Testis (tissue), 3 donors: ENCODE data around the gene AKNA. TPM values are rescaled to one million over a fixed set of nuclear protein-coding genes. Genes with fewer than 3 reads are reported as not detected.
A peak's percentile ranks its signal among the peaks of the same experiment; 100 is the strongest.

Source experiments
- DNase-seq: peaks from one replicate; pipeline ENCODE4 v3.0.0-alpha.2; 2019
- H3K27ac ChIP-seq, 2 donors: fragments of 200-600 bp; sonication (generic); one replicate each; pipeline ENCODE4 v1.5.1; 2019
- H3K27me3 ChIP-seq: fragments of 200-600 bp; sonication (generic); one replicate; pipeline ENCODE4 v1.5.1; 2019
- H3K36me3 ChIP-seq: fragments of 200-600 bp; sonication (generic); one replicate; pipeline ENCODE4 v1.5.1; 2017; ENCODE audit warnings: low read depth; ENCODE audit errors: missing control alignments
- H3K4me1 ChIP-seq: fragments of 200-600 bp; sonication (generic); one replicate; pipeline ENCODE4 v1.5.1; 2019
- H3K4me3 ChIP-seq, 2 donors: fragments of 200-600 bp; sonication (generic); one replicate each; pipeline ENCODE4 v1.5.1; 2017 to 2019
- H3K9me3 ChIP-seq: fragments of 200-600 bp; sonication (generic); one replicate; pipeline ENCODE4 v1.5.1; 2017
- POLR2A ChIP-seq: fragments of 450-650 bp; IDR thresholded peaks from one replicate; pipeline ENCODE4 v1.6.1; 2017; ENCODE audit warnings: antibody characterized with exemption, mild to moderate bottlenecking, moderate library complexity
- WGBS, 2 donors: methylation state at CpG; one replicate each; pipeline ENCODE4 v1.1.5; 2018; 5-methylcytosine and 5-hydroxymethylcytosine counted together
- intact Hi-C: fragments of 100-400 bp; cut with DNase I; formaldehyde crosslinking; loops from one replicate; pipeline ENCODE4 v1.15.1; 2023; ENCODE audit warnings: low total_unique reads
- polyA plus RNA-seq: library from polyadenylated mRNA; stranded (reverse); fragments of 350-450 nt; fragmentation: Illumina TruSeq; extraction: RNeasy Lipid Tissue Mini Kit (QIAGEN cat#74804); gene quantifications from one replicate; pipeline ENCODE4 v1.2.3, GENCODE V29; 2014; ENCODE audit warnings: low read depth, low replicate concordance; ENCODE audit not compliant: insufficient read depth
- total RNA-seq, 2 donors: library from RNA; depleted of rRNA; stranded (reverse); fragments of >200 nt; gene quantifications; one replicate each; pipeline ENCODE4 v1.2.3, GENCODE V29; 2016
- TF ChIP-seq, protein P1 (sequence below), 3 experiments: fragments of 450-650 bp in 2 of 3; fragments of 200-600 bp in 1 of 3; sonication (generic) in 1 of 3; IDR thresholded peaks; one replicate each; pipeline ENCODE4 v1.5.1; 2016 to 2019; ENCODE audit warnings: antibody characterized with exemption in 3 of 3, mild to moderate bottlenecking in 2 of 3, moderate library complexity in 1 of 3

AKNA gene
- total and polyA plus RNA-seq, 3 donors from 2014 or later, result 20.6 to 31.5 (median 21.2) TPM

- intact Hi-C loops, result no loop called here
- Histone ChIP-seq H3K36me3 (no peaks in the 10 kb centered on the region), H3K9me3 (no peaks in the 10 kb centered on the region), H3K4me1 (peaks cover 8% of the 10 kb centered on the region), H3K4me3 (no peak overlapping the region), H3K27me3 (no peaks in the 10 kb centered on the region), H3K27ac (no peak overlapping the region)
- 92 to 96% methylated on average over 8 to 13 of the region's 13 CpGs for WGBS, 2 donors
- peak; percentile 6 for DNase-seq
- no peak for TF ChIP-seq POLR2A
- TF ChIP-seq, protein P1, sequence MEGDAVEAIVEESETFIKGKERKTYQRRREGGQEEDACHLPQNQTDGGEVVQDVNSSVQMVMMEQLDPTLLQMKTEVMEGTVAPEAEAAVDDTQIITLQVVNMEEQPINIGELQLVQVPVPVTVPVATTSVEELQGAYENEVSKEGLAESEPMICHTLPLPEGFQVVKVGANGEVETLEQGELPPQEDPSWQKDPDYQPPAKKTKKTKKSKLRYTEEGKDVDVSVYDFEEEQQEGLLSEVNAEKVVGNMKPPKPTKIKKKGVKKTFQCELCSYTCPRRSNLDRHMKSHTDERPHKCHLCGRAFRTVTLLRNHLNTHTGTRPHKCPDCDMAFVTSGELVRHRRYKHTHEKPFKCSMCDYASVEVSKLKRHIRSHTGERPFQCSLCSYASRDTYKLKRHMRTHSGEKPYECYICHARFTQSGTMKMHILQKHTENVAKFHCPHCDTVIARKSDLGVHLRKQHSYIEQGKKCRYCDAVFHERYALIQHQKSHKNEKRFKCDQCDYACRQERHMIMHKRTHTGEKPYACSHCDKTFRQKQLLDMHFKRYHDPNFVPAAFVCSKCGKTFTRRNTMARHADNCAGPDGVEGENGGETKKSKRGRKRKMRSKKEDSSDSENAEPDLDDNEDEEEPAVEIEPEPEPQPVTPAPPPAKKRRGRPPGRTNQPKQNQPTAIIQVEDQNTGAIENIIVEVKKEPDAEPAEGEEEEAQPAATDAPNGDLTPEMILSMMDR (IDR thresholded peaks at IDR 0.05), result no peak
Observed at GRCh38 chr9:114308361-114308950, 79.3 kb downstream of the AKNA start.

- 88 to 91% methylated on average over 6 of the region's 6 CpGs for WGBS, 2 donors
- H3K4me1 ChIP-seq, result peaks cover 8% of the 10 kb centered on the region
- peak; percentile 7 for DNase-seq
- H3K36me3 ChIP-seq, result no peaks in the 10 kb centered on the region
- H3K4me3 ChIP-seq, result no peak overlapping the region
- TF ChIP-seq, protein P1 (IDR thresholded peaks at IDR 0.05), result no peak
- no peak for TF ChIP-seq POLR2A
- H3K27me3 ChIP-seq, result no peaks in the 10 kb centered on the region
- H3K9me3 ChIP-seq, result no peaks in the 10 kb centered on the region
- intact Hi-C loops, result no loop called here
- H3K27ac ChIP-seq, result no peak overlapping the region
Observed at GRCh38 chr9:114307899-114308267, 79.9 kb downstream of the AKNA start.

GRCh38 chr9:114304416-114305188, 83.2 kb downstream of the AKNA start:
- Histone ChIP-seq H3K36me3 (no peaks in the 10 kb centered on the region), H3K27ac (no peak overlapping the region), H3K4me1 (peaks cover 8% of the 10 kb centered on the region), H3K4me3 (no peak overlapping the region), H3K27me3 (no peaks in the 10 kb centered on the region), H3K9me3 (no peaks in the 10 kb centered on the region)
- WGBS, 2 donors, result 78 to 86% methylated on average over 3 to 10 of the region's 10 CpGs
- TF ChIP-seq, protein P1 (IDR thresholded peaks at IDR 0.05), result no peak
- TF ChIP-seq POLR2A, result no peak
- peak; percentile 11 for DNase-seq
- intact Hi-C loops, result no loop called here

GRCh38 chr9:114303977-114304376, 83.8 kb downstream of the AKNA start:
- WGBS, 2 donors, result 89 to 91% methylated on average over 4 of the region's 4 CpGs
- intact Hi-C loops, result no loop called here

More at GRCh38 chr9:114303977-114304376, 83.8 kb downstream of the AKNA start:
- Histone ChIP-seq H3K36me3 (no peaks in the 10 kb centered on the region), H3K4me1 (peaks cover 8% of the 10 kb centered on the region), H3K4me3 (no peak overlapping the region), H3K27me3 (no peaks in the 10 kb centered on the region), H3K9me3 (no peaks in the 10 kb centered on the region), H3K27ac (no peak overlapping the region)
- DNase-seq, result peak; percentile 7
- TF ChIP-seq, protein P1 (IDR thresholded peaks at IDR 0.05), result no peak
- no peak for TF ChIP-seq POLR2A
